Fibroblast of pulmonary artery (primary cell): ENCODE data around the gene KIF3A.

Source experiments
- DNase-seq: peaks from one replicate; pipeline ENCODE4 v3.0.0-alpha.2; 2010; ENCODE audit warnings: low read depth
- H3K4me3 ChIP-seq: replicated peaks from 2 replicates; pipeline ENCODE4 v1.5.1; 2011; ENCODE audit warnings: low read depth, mild to moderate bottlenecking, control low read depth, low read length, moderate library complexity
- TF ChIP-seq, protein P1 (sequence below): IDR thresholded peaks from 2 replicates; pipeline ENCODE4 v1.5.1; 2011; ENCODE audit warnings: mild to moderate bottlenecking, control low read depth, low read length, inconsistent platforms; ENCODE audit errors: missing control alignments

The KIF3A gene

DNA sequence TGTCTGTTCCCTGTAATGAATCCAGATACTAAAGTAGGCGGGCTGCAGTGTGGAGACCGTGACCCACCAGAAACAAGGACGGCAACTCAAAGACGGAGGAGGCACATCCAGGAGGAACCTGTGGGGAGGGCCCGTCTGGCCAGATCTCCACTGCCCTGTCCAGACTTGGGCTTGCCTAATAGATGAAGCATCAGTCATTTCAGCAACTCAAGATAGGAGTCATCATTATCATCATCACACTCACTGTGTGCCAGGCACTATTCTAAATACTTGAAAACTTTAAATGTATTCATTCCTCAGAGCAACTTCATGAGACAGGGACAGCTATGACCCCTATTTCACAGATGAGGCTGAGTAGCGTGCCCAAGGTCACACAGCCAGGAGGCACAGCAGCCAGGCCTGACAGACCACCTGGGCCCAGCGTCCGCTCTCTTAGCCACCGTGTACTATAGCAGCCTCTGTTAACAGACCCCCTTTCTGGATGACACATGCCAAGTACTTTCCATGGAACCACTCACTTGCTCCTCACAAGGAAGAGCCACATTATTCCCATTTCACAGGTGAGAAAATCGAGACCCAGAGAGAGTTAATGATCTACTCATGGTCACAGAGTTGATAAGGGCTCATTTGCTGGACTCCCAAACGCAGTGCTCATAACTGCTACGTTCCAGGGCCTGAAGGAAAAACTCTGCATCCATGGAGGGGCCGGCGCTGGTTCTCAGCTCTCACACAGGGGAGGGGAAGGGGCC lies 68.5 kb downstream of the KIF3A start:
- no peak overlapping the region for H3K4me3 ChIP-seq
- TF ChIP-seq, protein P1, sequence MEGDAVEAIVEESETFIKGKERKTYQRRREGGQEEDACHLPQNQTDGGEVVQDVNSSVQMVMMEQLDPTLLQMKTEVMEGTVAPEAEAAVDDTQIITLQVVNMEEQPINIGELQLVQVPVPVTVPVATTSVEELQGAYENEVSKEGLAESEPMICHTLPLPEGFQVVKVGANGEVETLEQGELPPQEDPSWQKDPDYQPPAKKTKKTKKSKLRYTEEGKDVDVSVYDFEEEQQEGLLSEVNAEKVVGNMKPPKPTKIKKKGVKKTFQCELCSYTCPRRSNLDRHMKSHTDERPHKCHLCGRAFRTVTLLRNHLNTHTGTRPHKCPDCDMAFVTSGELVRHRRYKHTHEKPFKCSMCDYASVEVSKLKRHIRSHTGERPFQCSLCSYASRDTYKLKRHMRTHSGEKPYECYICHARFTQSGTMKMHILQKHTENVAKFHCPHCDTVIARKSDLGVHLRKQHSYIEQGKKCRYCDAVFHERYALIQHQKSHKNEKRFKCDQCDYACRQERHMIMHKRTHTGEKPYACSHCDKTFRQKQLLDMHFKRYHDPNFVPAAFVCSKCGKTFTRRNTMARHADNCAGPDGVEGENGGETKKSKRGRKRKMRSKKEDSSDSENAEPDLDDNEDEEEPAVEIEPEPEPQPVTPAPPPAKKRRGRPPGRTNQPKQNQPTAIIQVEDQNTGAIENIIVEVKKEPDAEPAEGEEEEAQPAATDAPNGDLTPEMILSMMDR: no peak
- DNase-seq: no peak

DNA sequence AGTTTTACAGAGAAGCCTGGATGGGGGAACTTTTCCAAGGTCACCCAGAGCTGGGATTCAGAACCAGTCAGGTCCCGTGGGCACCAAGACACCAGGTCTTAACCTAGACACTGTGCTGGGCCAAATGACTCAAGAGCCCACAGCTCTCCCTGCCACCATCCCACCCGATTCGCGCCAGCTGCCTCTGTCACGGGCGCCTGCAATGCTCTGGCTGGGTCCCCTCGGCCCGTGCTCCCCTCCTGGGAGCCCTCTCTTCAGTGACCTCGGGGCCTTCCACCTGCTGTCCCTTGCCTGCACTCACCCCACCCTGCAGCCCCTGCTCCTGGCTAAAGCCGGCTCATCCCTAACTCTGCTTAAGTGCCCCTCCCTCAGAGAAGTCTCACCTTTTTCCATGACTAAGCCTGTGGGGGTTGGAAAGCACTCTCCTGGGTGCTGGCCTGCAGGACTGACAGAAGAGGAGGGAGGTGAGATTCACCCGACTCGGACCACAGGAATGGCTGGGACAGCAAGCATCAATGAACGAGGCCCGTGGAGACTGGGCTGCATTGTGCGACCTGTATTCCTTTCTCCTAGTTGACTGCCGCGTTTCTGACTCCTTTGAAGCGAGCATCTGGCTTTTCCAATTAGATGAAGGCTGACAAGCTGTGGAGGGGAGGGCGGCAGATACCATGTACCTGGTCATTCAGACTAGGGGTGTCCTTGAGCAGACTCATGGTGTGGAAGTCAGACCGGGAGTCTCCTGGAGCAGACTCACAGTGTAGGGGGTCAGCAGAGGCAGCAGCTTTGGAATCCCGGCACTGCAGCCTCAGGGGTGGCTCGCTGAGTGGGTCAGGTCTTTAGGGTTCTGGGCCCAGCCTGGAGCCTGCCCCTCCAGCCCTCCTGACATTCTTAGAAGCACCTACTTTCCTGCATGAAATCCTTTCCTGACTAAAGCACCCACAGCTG lies 69.3 kb downstream of the KIF3A start:
- TF ChIP-seq, protein P1: no peak
- no peak for DNase-seq
- H3K4me3 ChIP-seq: no peak overlapping the region

DNA sequence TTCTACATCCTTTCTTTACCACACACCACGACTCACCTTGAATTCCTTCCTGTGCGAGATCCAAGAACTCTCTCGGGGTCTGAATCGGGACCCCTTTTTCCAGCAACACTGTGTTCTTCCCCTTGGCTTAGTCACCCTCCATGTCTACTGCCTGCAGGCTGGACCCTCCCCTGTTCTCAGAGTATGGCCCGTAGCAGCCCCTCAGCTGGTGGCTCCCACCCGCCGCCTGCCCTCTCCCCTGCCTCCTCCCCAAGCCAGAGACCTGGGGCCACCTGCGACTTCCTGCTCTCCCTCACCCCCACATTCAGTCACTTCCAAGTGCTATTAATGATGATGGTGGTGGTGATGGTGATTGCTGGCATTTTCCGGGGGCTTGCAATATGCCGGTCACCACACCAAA lies 70.0 kb downstream of the KIF3A start:
- no peak for DNase-seq
- TF ChIP-seq, protein P1: no peak
- no peak overlapping the region for H3K4me3 ChIP-seq

DNA sequence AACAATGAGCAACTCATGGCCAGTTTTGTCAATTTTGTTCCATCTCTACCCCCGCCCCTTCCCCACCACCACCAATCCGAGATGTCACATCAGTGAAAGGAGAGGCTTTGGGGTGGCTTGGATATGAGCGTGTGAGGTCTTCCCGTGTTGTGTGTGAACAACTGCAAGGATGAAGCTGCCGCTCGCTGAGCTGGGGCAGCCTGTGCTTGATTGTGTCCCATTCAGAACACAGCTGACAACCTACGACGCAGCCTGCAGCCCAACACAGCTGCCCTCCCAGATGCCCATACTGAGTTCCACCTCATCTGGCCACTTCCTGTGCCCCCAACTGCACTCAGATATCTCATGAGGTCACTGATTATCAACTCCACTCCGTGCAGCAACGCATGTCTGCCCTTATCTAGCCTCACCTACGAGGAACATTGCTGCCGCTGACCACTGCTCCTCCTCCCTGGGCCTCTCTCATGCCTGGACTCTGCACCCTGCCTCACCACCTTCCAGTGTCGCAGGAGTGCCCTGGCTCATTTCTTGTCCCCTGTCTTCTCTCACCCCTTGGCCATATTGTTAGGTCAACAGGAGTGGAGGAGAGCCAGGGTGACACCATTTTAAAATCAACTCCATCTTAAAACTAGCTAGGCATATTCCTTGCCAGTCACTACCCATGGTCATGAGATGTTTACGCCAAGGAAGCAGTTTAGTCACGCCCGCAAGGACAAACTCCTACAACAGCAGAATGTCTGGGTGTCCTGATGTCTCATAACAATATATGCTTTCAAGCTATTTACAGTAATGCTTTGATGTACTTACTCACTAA lies 70.8 kb downstream of the KIF3A start:
- no peak overlapping the region for H3K4me3 ChIP-seq
- TF ChIP-seq, protein P1: no peak
- DNase-seq: no peak

DNA sequence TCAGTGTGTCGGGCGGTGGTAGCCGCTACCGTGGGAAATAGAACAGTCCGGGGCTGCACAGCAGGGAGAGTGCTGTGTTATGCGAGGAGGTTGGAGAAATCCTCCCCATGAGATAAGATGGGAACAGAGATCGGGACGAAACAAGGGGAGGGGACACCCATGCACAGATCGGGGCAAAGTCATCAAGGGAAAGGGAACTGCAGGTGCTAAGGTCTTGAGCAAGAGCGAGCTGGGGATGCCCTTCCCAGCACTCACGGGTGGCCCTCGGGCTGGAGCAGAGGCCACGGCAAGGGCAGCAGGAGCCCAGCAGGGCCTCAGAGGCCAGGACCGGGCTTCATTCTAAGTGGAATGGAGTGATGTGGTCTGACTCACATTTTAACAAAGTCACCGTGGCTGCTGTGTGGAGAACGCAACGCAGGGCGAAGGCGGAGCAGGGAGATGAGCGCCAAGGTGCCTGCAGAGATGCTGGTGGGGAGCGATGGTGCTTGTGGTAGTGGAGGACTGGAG lies 71.7 kb downstream of the KIF3A start:
- TF ChIP-seq, protein P1: no peak
- no peak for DNase-seq

DNA sequence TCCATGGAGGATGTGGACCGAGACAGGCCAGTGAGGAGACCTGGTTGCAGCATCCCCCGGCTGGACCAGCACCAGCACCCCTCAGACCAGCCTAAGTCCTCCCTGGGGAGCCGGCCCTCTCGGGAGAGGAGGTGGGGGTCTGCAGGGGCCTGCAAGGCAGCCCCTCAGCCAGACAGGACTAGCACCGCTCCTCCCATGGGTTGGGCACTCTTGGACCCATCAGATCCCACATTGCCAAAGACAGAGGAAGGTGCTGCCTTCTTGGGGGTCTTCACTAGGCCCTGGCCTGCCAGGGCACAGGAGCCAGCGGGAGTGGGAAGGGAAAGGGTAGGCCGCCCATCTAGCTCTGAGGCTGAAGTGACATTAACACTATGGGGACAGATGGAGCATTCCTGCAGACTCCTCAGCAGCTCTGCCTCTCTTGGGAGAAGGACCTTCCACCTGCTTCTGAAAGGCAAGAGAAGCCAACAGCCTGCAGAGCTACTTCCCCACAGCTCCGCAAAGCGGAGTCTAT lies 72.6 kb downstream of the KIF3A start:
- DNase-seq: no peak
- TF ChIP-seq, protein P1: no peak

More for the DNA sequence above, 71.7 kb downstream of the KIF3A start:
- H3K4me3 ChIP-seq: no peak overlapping the region

More for the DNA sequence above, 72.6 kb downstream of the KIF3A start:
- no peak overlapping the region for H3K4me3 ChIP-seq
